HCT116 (cell line): ENCODE results near the gene SLC22A15.

Experiments
- POLR2A ChIP-seq: IDR thresholded peaks from 2 replicates; pipeline ENCODE4 v1.7.0; 2011; ENCODE audit warnings: borderline replicate concordance; ENCODE audit not compliant: insufficient read depth, insufficient read length; ENCODE audit errors: extremely low read depth
- TF ChIP-seq, protein P1 (sequence below), 3 experiments: fragments of 200-600 bp in 1 of 3; sonication (generic) in 1 of 3; IDR thresholded peaks in 2 of 3; conservative IDR thresholded peaks in 1 of 3; 2 replicates each; pipeline ENCODE4 v1.5.1; 2012 to 2017; ENCODE audit warnings: low read depth in 2 of 3, low read length in 2 of 3, antibody characterized with exemption in 1 of 3, borderline replicate concordance in 1 of 3, control low read depth in 1 of 3, mild to moderate bottlenecking in 1 of 3, mixed read lengths in 1 of 3, mixed run types in 1 of 3, moderate library complexity in 1 of 3; ENCODE audit not compliant: insufficient read depth in 1 of 3
- TF ChIP-seq, protein P2 (sequence below): IDR thresholded peaks from 2 replicates; pipeline ENCODE4 v1.6.1; 2012

DNA sequence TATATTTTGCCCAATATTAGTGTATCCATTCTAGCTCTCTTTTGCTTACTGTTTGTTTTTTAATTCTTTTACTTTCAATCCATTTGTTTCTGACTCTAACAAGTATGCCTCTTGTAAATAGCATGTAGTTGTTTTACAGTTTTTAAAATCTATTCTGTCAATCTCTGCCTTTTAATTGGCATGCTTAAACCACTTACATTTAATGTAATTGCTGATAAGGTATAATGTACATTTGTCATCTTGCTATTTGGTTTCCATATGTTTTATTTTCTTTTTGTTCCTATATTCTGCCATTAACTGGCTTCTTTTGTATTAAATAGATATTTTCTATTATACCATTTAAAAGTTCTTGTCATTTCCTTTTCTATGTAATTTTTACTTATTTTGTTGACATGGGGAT lies 118.7 kb downstream of the SLC22A15 start:
- TF ChIP-seq, protein P1, sequence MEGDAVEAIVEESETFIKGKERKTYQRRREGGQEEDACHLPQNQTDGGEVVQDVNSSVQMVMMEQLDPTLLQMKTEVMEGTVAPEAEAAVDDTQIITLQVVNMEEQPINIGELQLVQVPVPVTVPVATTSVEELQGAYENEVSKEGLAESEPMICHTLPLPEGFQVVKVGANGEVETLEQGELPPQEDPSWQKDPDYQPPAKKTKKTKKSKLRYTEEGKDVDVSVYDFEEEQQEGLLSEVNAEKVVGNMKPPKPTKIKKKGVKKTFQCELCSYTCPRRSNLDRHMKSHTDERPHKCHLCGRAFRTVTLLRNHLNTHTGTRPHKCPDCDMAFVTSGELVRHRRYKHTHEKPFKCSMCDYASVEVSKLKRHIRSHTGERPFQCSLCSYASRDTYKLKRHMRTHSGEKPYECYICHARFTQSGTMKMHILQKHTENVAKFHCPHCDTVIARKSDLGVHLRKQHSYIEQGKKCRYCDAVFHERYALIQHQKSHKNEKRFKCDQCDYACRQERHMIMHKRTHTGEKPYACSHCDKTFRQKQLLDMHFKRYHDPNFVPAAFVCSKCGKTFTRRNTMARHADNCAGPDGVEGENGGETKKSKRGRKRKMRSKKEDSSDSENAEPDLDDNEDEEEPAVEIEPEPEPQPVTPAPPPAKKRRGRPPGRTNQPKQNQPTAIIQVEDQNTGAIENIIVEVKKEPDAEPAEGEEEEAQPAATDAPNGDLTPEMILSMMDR (IDR thresholded peaks at IDR 0.05 in 2 of 3, conservative IDR thresholded peaks at IDR 0.05 in 1 of 3; ENCODE audit: borderline replicate concordance in 1 of 3, insufficient read depth in 1 of 3, low read depth in 2 of 3, low read length in 2 of 3) = no peak
- no peak for TF ChIP-seq POLR2A
- TF ChIP-seq, protein P2, sequence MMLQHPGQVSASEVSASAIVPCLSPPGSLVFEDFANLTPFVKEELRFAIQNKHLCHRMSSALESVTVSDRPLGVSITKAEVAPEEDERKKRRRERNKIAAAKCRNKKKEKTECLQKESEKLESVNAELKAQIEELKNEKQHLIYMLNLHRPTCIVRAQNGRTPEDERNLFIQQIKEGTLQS = no peak
